Measurements from ENCODE around the gene PRXL2B.

Gene PRXL2B

DNA sequence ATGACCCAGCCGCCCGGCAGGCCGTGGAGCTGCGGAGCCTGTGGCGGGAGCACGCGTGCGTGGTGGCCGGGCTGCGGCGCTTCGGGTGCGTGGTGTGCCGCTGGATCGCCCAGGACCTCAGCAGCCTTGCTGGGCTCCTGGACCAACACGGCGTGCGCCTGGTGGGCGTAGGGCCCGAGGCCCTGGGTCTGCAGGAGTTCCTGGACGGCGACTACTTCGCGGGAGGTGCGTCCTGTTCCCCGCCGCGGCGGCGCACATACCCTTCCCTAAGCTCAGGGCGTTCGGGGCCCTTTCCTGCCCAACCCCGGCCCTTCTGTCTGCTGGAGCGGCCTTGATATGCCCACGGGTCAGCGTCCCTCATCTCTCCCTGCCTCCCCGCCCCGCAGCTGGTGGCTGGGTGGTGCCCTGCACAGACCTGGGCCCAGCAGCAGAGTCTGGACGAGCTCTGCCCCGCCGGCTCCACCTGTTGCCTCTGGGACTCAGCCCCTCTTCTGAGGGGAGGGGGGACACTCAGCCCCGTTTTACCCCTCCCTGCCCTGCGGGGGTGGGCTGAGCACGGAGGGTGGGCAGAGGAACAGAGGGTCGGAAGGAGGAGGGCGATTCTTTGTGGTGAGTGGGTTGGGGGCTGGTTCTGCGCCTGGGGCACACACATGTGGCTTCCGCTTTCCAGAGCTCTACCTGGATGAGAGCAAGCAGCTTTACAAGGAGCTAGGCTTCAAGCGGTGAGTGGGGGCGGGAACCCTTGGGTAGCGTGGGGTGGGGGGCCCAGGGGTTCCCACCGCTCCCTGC lies 688 bp downstream of the PRXL2B start:
- Histone ChIP-seq H3K4me3 (ENCODE audit: low read length in 2 of 2) (peak overlapping the region; percentile 83 to 93), H3K36me3 (ENCODE audit: control insufficient read depth in 2 of 2, insufficient read depth in 2 of 2, low read length in 2 of 2) (peaks cover 4 to 9% of the 10 kb centered on the region in 2 donors), H3K9ac (ENCODE audit: low read depth in 1 of 2, low read length in 2 of 2) (peak overlapping the region; percentile 84), H3K9me3 (ENCODE audit: control insufficient read depth in 2 of 2, low read length in 2 of 2) (no peaks in the 10 kb centered on the region), H3K27me3 (ENCODE audit: control insufficient read depth in 2 of 2, insufficient read depth in 2 of 2, low read length in 2 of 2) (no peaks in the 10 kb centered on the region), H3K4me1 (ENCODE audit: control insufficient read depth in 2 of 2, insufficient read depth in 2 of 2, low read length in 2 of 2) (peaks cover 23 to 29% of the 10 kb centered on the region in 2 donors), H3K27ac (ENCODE audit: low read depth in 2 of 2, low read length in 2 of 2) (peak overlapping the region; percentile 98 to 99)

DNA sequence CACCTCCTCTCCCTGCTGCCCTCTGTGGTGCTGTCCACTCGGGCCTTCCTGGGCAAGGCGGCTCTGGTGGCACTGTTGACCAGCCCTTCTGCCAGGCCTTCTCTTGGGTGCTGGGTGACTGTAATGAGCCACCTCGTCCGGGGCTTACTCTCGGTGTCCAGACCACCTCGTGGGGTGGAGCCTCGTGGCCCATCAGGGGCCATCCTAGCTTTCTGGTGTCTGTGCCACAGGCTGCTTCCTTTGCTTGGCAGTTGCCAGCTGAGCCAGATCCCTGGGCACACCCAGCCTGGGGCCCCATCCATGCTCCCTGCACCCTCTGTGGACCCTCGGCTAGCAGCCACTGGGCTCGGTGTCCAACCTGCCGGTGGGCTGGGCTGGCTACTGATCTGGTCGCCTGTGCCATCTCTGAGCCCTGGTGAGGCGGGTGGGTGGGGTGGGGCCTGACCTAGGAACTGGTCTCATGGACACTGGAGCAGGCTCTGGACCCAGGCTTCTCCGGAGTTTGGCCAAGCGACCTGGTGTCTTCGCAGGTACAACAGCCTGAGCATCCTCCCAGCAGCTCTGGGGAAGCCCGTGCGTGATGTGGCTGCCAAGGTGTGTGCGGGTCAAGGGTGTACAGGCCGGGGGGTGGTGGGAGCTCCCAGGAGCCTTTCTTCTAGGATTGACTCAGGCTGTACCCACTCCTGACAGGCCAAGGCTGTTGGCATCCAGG lies 1.4 kb downstream of the PRXL2B start:
- peaks cover 26 to 31% of the 10 kb centered on the region in 2 donors for H3K4me1 ChIP-seq (ENCODE audit: control insufficient read depth in 2 of 2, insufficient read depth in 2 of 2, low read length in 2 of 2)
- peak overlapping the region; percentile 47 to 84 for H3K9ac ChIP-seq (ENCODE audit: low read depth in 1 of 2, low read length in 2 of 2)
- H3K36me3 ChIP-seq (ENCODE audit: control insufficient read depth in 2 of 2, insufficient read depth in 2 of 2, low read length in 2 of 2): peaks cover 4 to 9% of the 10 kb centered on the region in 2 donors
- peak overlapping the region; percentile 83 to 93 for H3K4me3 ChIP-seq (ENCODE audit: low read length in 2 of 2)
- no peaks in the 10 kb centered on the region for H3K9me3 ChIP-seq (ENCODE audit: control insufficient read depth in 2 of 2, low read length in 2 of 2)
- peak overlapping the region; percentile 98 to 99 for H3K27ac ChIP-seq (ENCODE audit: low read depth in 2 of 2, low read length in 2 of 2)
- H3K27me3 ChIP-seq (ENCODE audit: control insufficient read depth in 2 of 2, insufficient read depth in 2 of 2, low read length in 2 of 2): no peaks in the 10 kb centered on the region

DNA sequence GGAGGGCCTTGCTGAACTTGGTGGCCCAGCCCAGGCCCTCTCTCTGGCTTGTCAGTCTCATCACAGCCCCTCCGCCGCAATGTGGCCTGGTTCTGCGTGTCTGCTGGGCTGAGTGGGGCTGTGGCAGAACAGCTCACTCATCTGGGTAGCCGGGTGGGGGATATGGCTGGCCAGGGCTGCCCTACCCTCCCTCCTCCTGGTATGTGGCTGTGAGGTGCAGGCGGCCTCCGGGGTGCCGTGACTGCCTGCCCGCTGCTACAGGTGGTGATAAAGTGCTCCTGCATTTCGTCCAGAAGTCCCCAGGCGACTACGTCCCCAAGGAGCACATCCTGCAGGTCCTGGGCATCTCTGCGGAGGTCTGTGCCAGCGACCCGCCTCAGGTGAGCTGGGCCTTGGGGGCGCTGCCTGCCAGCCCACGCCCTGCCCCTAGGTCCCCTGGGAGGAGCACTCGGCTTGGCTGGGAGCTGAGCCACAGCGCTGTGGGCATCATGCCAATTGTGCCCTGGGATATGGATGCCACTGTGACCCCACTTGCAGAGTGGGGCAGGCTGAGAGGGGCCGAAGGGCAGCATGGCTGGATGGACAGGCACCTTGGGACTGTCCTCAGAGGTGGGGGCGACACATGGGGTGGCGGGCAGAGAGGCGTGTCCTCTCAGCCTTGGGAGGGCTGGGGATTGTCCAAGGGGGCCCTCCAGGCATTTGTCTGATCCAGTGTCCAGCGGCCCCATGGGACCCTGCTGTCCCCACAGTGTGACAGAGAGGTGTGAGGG lies 2.3 kb downstream of the PRXL2B start:
- Histone ChIP-seq H3K27me3 (ENCODE audit: control insufficient read depth in 2 of 2, insufficient read depth in 2 of 2, low read length in 2 of 2) (no peaks in the 10 kb centered on the region), H3K9me3 (ENCODE audit: control insufficient read depth in 2 of 2, low read length in 2 of 2) (no peaks in the 10 kb centered on the region), H3K36me3 (ENCODE audit: control insufficient read depth in 2 of 2, insufficient read depth in 2 of 2, low read length in 2 of 2) (peaks cover 4 to 9% of the 10 kb centered on the region in 2 donors), H3K4me1 (ENCODE audit: control insufficient read depth in 2 of 2, insufficient read depth in 2 of 2, low read length in 2 of 2) (peaks cover 29 to 30% of the 10 kb centered on the region in 2 donors), H3K4me3 (ENCODE audit: low read length in 2 of 2) (no peak overlapping the region), H3K9ac (ENCODE audit: low read depth in 1 of 2, low read length in 2 of 2) (no peak overlapping the region), H3K27ac (ENCODE audit: low read depth in 2 of 2, low read length in 2 of 2) (no peak overlapping the region)

DNA sequence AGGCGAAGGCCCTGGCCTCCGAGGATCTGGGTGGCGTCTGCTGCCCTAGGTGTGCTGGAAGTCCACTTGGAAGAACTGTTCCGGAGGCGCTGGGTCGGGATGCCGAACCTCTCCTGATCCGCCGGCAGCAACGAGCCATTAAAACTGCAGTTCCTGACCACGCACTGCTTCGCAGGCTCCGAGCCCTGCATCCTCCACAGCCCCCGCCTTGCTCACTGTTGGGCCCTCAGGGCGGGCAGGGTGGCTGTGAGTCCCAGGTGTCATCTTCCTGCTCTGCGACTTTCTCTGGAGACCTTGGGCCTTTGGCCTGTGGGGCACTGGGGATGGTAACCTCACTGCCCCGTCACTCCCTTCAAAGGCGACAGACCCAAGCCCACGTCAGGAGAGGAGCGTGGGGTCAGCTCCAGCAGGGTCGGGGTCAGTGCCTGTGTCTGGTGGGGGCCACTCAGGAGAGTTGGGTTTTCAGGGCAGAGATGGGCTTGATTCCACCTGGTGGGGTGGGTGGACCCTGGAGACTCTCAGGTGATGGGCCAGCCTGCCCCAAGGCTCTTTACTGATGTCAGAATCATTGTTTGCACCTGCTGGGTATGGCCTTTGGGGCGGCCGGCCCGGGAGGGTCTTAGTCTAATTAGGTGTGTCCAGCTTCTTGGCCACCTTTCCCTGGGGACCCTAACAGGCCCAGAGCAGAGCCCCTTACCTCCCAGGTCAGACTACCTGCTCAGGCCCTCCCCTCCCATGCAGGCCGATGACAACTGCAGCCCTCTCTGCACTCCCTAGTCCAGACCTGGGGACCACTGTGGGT lies 3.1 kb downstream of the PRXL2B start:
- Histone ChIP-seq H3K4me3 (ENCODE audit: low read length in 2 of 2) (no peak overlapping the region), H3K27ac (ENCODE audit: low read depth in 2 of 2, low read length in 2 of 2) (no peak overlapping the region), H3K9me3 (ENCODE audit: control insufficient read depth in 2 of 2, low read length in 2 of 2) (no peaks in the 10 kb centered on the region), H3K36me3 (ENCODE audit: control insufficient read depth in 2 of 2, insufficient read depth in 2 of 2, low read length in 2 of 2) (peaks cover 4 to 9% of the 10 kb centered on the region in 2 donors), H3K27me3 (ENCODE audit: control insufficient read depth in 2 of 2, insufficient read depth in 2 of 2, low read length in 2 of 2) (no peaks in the 10 kb centered on the region), H3K9ac (ENCODE audit: low read depth in 1 of 2, low read length in 2 of 2) (no peak overlapping the region), H3K4me1 (ENCODE audit: control insufficient read depth in 2 of 2, insufficient read depth in 2 of 2, low read length in 2 of 2) (peaks cover 28 to 29% of the 10 kb centered on the region in 2 donors)

DNA sequence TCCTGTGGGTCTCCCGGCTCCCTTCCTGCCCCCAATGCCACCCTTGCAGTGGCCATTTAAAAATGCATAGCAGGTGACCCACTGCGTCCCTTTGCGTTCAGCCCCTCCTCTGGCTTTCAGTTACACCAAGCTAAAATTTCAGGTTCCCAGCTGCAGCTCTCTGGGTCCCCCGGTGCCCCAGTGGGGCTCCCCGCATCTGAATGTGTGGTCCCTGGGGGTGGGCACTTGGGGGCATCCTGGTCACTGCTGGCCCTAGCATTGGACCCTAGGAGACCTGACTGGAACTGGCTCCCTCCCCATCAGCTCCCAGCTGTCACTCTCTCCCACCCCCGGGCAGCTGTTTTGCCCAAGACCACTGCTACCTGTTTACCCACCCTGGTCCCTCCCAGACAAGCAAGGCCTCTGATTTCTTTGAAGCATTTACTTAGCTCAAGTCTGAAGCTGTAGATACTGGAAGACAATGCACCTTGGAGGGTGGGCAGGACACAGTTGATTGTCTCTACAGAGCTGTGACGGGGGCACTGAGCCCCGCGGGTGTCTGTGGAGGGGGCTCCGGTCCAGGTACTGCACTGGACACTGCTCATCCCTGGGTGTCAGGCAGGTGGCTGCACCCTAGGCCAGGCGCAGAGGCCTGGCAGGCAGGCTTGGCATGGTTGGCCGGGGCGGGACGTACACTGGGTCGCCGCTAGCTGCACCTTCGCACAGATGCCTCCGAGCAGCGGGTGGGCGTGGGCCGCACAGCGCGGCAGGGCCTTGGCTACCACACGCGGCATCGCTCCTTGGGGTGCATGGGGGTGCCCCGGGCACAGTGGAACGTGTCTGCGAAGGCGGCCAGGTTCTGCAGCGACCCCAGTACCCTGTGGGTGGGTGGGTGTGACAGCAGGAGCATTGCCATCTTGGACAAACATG lies 3.9 kb downstream of the PRXL2B start:
- H3K9ac ChIP-seq (ENCODE audit: low read depth in 1 of 2, low read length in 2 of 2): no peak overlapping the region
- peaks cover 4 to 9% of the 10 kb centered on the region in 2 donors for H3K36me3 ChIP-seq (ENCODE audit: control insufficient read depth in 2 of 2, insufficient read depth in 2 of 2, low read length in 2 of 2)
- peaks cover 20 to 22% of the 10 kb centered on the region in 2 donors for H3K4me1 ChIP-seq (ENCODE audit: control insufficient read depth in 2 of 2, insufficient read depth in 2 of 2, low read length in 2 of 2)
- H3K4me3 ChIP-seq (ENCODE audit: low read length in 2 of 2): no peak overlapping the region
- no peaks in the 10 kb centered on the region for H3K9me3 ChIP-seq (ENCODE audit: control insufficient read depth in 2 of 2, low read length in 2 of 2)
- H3K27me3 ChIP-seq (ENCODE audit: control insufficient read depth in 2 of 2, insufficient read depth in 2 of 2, low read length in 2 of 2): no peaks in the 10 kb centered on the region
- no peak overlapping the region for H3K27ac ChIP-seq (ENCODE audit: low read depth in 2 of 2, low read length in 2 of 2)

DNA sequence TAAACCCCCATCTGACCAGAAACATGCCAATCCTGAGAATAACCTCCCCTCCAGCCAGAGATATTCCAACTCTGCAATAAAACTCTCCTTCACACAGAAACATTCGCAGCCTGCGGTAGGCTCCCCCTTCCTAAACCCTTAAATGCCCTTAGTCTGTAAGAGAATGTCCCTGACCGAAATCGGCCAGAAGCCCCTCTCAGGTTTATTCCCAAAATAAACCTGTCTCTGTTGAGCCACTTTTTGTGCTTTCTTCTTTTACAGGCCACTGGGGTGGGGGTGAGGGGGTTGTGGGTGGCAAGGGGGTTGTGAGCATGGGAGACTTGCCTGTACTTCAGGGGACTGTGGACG lies 4.6 kb downstream of the PRXL2B start:
- Histone ChIP-seq H3K27ac (ENCODE audit: low read depth in 2 of 2, low read length in 2 of 2) (no peak overlapping the region), H3K9me3 (ENCODE audit: control insufficient read depth in 2 of 2, low read length in 2 of 2) (no peaks in the 10 kb centered on the region), H3K36me3 (ENCODE audit: control insufficient read depth in 2 of 2, insufficient read depth in 2 of 2, low read length in 2 of 2) (peaks cover 4 to 9% of the 10 kb centered on the region in 2 donors), H3K27me3 (ENCODE audit: control insufficient read depth in 2 of 2, insufficient read depth in 2 of 2, low read length in 2 of 2) (no peaks in the 10 kb centered on the region), H3K9ac (ENCODE audit: low read depth in 1 of 2, low read length in 2 of 2) (no peak overlapping the region), H3K4me3 (ENCODE audit: low read length in 2 of 2) (no peak overlapping the region), H3K4me1 (ENCODE audit: control insufficient read depth in 2 of 2, insufficient read depth in 2 of 2, low read length in 2 of 2) (peaks cover 20 to 22% of the 10 kb centered on the region in 2 donors)

DNA sequence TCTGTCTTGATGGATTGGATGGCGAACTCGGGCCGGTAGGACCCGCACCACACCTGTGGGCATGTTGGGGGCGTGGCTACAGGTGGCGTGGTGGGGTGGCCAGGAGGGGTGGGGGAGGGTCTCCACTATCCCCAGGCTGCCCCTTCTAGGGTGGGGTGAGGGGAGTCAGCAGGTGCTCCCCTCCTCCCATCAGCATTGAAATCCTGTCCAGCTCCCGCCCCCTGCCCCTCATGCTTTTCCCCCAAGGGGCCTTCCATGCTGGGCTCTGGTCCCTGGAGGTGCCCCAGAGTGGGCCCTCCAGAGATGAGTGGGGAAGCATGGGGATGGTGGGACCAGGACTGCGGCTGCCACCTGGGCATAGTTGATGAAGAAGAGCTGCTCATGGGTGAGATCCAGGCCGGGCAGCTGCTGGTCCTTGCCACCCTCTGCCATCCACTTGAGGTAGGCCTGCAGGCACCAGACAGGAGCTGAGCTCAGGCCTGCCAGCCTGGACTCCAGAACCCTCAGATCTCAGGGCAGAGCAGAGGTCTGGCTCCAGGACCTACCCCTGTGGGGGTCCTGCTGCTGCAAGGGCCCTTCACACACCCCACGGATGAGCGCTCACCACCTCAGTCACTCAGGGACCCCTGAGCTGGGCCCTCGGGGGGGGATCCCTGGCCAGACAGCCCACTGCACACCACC lies 5.1 kb downstream of the PRXL2B start:
- peaks cover 20 to 22% of the 10 kb centered on the region in 2 donors for H3K4me1 ChIP-seq (ENCODE audit: control insufficient read depth in 2 of 2, insufficient read depth in 2 of 2, low read length in 2 of 2)
- H3K36me3 ChIP-seq (ENCODE audit: control insufficient read depth in 2 of 2, insufficient read depth in 2 of 2, low read length in 2 of 2): peaks cover 4 to 9% of the 10 kb centered on the region in 2 donors
- H3K9ac ChIP-seq (ENCODE audit: low read depth in 1 of 2, low read length in 2 of 2): peak overlapping the region in 1 of 2 donors; percentile 33
- no peak overlapping the region for H3K27ac ChIP-seq (ENCODE audit: low read depth in 2 of 2, low read length in 2 of 2)
- no peaks in the 10 kb centered on the region for H3K27me3 ChIP-seq (ENCODE audit: control insufficient read depth in 2 of 2, insufficient read depth in 2 of 2, low read length in 2 of 2)
- no peak overlapping the region for H3K4me3 ChIP-seq (ENCODE audit: low read length in 2 of 2)
- H3K9me3 ChIP-seq (ENCODE audit: control insufficient read depth in 2 of 2, low read length in 2 of 2): no peaks in the 10 kb centered on the region

DNA sequence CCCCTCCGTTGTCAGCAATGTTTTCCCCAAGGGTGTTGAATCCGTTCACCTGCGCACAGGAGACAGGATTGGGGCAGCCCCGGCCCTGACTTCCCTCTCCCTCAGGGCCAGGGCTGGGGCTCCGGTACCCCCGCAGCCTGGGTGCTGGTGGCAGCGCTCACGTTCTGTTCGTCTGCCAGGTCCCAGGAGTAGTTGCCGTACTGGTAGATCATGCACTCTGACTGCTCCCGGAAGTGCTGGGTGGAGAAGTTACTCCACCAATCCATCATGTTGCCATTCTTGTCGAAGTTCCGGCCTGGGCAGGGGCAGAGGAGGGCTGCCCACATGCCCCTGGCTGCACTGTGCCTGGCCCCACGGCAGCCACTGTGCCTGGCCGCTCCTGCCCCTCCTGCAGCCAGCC lies 6.1 kb downstream of the PRXL2B start:
- H3K4me3 ChIP-seq (ENCODE audit: low read length in 2 of 2): peak overlapping the region; percentile 31 to 54
- no peaks in the 10 kb centered on the region for H3K27me3 ChIP-seq (ENCODE audit: control insufficient read depth in 2 of 2, insufficient read depth in 2 of 2, low read length in 2 of 2)
- H3K9me3 ChIP-seq (ENCODE audit: control insufficient read depth in 2 of 2, low read length in 2 of 2): no peaks in the 10 kb centered on the region
- peaks cover 16 to 20% of the 10 kb centered on the region in 2 donors for H3K4me1 ChIP-seq (ENCODE audit: control insufficient read depth in 2 of 2, insufficient read depth in 2 of 2, low read length in 2 of 2)
- H3K27ac ChIP-seq (ENCODE audit: low read depth in 2 of 2, low read length in 2 of 2): peak overlapping the region; percentile 56 to 63
- H3K36me3 ChIP-seq (ENCODE audit: control insufficient read depth in 2 of 2, insufficient read depth in 2 of 2, low read length in 2 of 2): peaks cover 4 to 9% of the 10 kb centered on the region in 2 donors
- H3K9ac ChIP-seq (ENCODE audit: low read depth in 1 of 2, low read length in 2 of 2): peak overlapping the region; percentile 34 to 57
